HFFc6 (cell line): ENCODE results near the gene PLXNA3. TPM values are rescaled to one million over a fixed set of nuclear protein-coding genes. Genes with fewer than 3 reads are reported as not detected.

Experiments used
- DNase-seq: peaks from one replicate; pipeline ENCODE4 v3.0.0-alpha.2; 2018
- H3K27ac Mint-ChIP-seq: 2 replicates; pipeline ENCODE4 v1.8.0; 2020; ENCODE audit warnings: mild to moderate bottlenecking, mixed read lengths
- H3K27me3 Mint-ChIP-seq: 2 replicates; pipeline ENCODE4 v1.8.0; 2021; ENCODE audit warnings: mild to moderate bottlenecking, moderate library complexity, mixed read lengths; ENCODE audit not compliant: insufficient read depth
- H3K36me3 Mint-ChIP-seq: 2 replicates; pipeline ENCODE4 v1.8.0; 2021; ENCODE audit warnings: low read depth, mixed read lengths
- H3K4me1 Mint-ChIP-seq: 2 replicates; pipeline ENCODE4 v1.8.0; 2020; ENCODE audit warnings: low read depth, mixed read lengths
- H3K4me3 Mint-ChIP-seq: 2 replicates; pipeline ENCODE4 v1.8.0; 2020; ENCODE audit warnings: mild to moderate bottlenecking, moderate library complexity, mixed read lengths
- H3K9me3 Mint-ChIP-seq: 2 replicates; pipeline ENCODE4 v1.8.0; 2020; ENCODE audit warnings: mild to moderate bottlenecking, mixed read lengths
- CTCF ChIP-seq: fragments of 200-600 bp; sonication (generic); IDR thresholded peaks from 2 replicates; pipeline ENCODE4 v1.5.0; 2021; ENCODE audit warnings: antibody characterized with exemption, mild to moderate bottlenecking
- total RNA-seq, 6 experiments: library from RNA; stranded (reverse); fragmentation: NEBNext Ultra II Directional; extraction: Animal tissue kit (Norgen Biotek cat#: 25700); gene quantifications; 2 replicates in 1 of 6; 3 replicates in 5 of 6; pipeline ENCODE4 v1.2.3, GENCODE V29; 2021

The PLXNA3 gene
- total RNA-seq, 6 experiments from 2014 or later = 66.2 to 98.7 (median 79.8) TPM

- Mint-ChIP-seq H3K4me3 (peak overlapping the region; percentile 75), H3K27ac (0 out of 2 replicates have a peak overlapping the region, but pooled peaks have one; percentile 9), H3K36me3 (no peaks in the 10 kb centered on the region), H3K27me3 (no peaks in the 10 kb centered on the region), H3K9me3 (no peaks in the 10 kb centered on the region), H3K4me1 (peaks cover 11% of the 10 kb centered on the region; the same call in 1 of the 2 replicates)
- no peak for TF ChIP-seq CTCF
- DNase-seq = no peak
Measured at GRCh38 chrX:154444755-154445246, 13.3 kb upstream of the PLXNA3 start.

GRCh38 chrX:154445776-154446175, 12.3 kb upstream of the PLXNA3 start:
- TF ChIP-seq CTCF = no peak
- H3K4me1 Mint-ChIP-seq = peaks cover 11% of the 10 kb centered on the region; the same call in 1 of the 2 replicates
- no peaks in the 10 kb centered on the region for H3K36me3 Mint-ChIP-seq
- peak overlapping the region; percentile 16; the same call in 1 of the 2 replicates for H3K27ac Mint-ChIP-seq
- no peak for DNase-seq
- no peak overlapping the region; the same call in 1 of the 2 replicates for H3K4me3 Mint-ChIP-seq
- no peaks in the 10 kb centered on the region for H3K9me3 Mint-ChIP-seq
- no peaks in the 10 kb centered on the region for H3K27me3 Mint-ChIP-seq

- no peaks in the 10 kb centered on the region for H3K36me3 Mint-ChIP-seq
- no peaks in the 10 kb centered on the region for H3K27me3 Mint-ChIP-seq
- no peak overlapping the region for H3K4me3 Mint-ChIP-seq
- DNase-seq = no peak
- H3K4me1 Mint-ChIP-seq = peaks cover 11% of the 10 kb centered on the region; the same call in 1 of the 2 replicates
- H3K27ac Mint-ChIP-seq = no peak overlapping the region
- no peak for TF ChIP-seq CTCF
- no peaks in the 10 kb centered on the region for H3K9me3 Mint-ChIP-seq
Measured at GRCh38 chrX:154446430-154446829, 11.7 kb upstream of the PLXNA3 start.

- no peaks in the 10 kb centered on the region for H3K27me3 Mint-ChIP-seq
- DNase-seq = no peak
- no peak for TF ChIP-seq CTCF
- H3K27ac Mint-ChIP-seq = no peak overlapping the region
- H3K4me3 Mint-ChIP-seq = no peak overlapping the region
- H3K9me3 Mint-ChIP-seq = no peaks in the 10 kb centered on the region
- H3K36me3 Mint-ChIP-seq = no peaks in the 10 kb centered on the region
- peaks cover 8% of the 10 kb centered on the region; the same call in 1 of the 2 replicates for H3K4me1 Mint-ChIP-seq
Measured at GRCh38 chrX:154448484-154448883, 9.6 kb upstream of the PLXNA3 start.

GRCh38 chrX:154449618-154450017, 8.5 kb upstream of the PLXNA3 start:
- Mint-ChIP-seq H3K27me3 (peaks cover under 1% of the 10 kb centered on the region; the same call in 1 of the 2 replicates), H3K9me3 (no peaks in the 10 kb centered on the region), H3K4me3 (no peak overlapping the region), H3K36me3 (peaks cover 5% of the 10 kb centered on the region; the same call in 1 of the 2 replicates), H3K27ac (no peak overlapping the region), H3K4me1 (peaks cover 6% of the 10 kb centered on the region; the same call in 1 of the 2 replicates)
- no peak for DNase-seq
- TF ChIP-seq CTCF = no peak
